Activated CD8-positive, alpha-beta memory T cell treated with anti-CD3 and anti-CD28 coated beads, Interleukin-2, amount 50 U/mL, for 1 hour (primary cell): ENCODE measurements around the gene SMG1.

Experiments used
- DNase-seq: peaks from one replicate; pipeline ENCODE4 v3.0.0-alpha.2; 2020; ENCODE audit errors: extremely low read depth

Gene SMG1

DNA sequence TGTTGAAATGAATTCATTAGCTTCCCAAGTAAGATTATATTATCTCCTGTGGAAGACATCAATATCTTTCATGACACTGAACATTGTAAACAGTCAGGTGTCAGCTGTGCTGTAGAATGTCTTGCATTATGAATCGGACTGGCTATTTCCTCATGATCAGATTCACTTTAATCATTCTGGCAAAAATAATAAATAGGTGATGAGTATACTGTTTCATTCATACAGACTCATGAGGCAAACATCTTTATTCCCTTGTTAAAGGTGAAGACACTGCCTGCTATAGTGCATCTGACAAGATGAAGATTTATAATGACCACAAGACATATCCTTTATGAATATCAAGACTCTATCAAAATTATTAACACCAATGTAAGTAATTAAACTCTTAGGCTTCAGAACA lies 73.6 kb downstream of the SMG1 start:
- DNase-seq = no peak

DNA sequence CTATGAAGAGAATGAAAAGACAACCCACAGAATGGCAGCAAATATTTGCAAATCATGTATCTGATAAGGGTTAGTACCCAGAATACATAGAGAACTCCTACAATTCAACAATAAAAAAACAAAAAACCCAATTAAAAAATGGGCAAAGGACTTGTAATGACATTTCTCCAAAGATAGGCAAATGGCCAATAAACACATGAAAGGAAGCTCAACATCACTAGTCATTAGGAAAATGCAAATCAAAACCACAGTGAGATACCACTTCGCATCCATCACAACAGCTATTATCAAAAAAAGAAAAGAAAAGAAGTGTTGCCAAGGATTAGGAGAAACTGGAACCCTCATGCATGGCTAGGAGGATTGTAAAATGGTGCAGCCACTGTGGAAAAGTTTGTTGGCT lies 79.8 kb downstream of the SMG1 start:
- no peak for DNase-seq

DNA sequence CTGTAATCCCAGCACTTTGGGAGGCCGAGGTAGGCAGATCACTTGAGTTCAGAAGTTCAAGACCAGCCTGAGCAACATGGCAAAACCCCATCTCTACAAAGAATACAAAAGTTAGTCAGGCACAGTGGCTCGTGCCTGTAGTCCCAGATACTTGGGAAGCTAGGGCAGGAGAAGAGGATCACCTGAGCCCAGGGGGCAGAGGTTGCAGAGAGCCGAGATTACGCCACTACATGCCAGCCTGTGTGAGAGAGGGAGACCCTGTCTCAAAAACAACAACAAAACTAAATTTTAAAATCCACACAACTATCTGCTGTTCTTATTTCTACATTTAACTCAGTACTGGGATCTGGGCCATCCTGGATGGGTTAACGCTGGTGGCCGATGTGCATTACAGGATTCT lies 83.6 kb downstream of the SMG1 start:
- no peak for DNase-seq

DNA sequence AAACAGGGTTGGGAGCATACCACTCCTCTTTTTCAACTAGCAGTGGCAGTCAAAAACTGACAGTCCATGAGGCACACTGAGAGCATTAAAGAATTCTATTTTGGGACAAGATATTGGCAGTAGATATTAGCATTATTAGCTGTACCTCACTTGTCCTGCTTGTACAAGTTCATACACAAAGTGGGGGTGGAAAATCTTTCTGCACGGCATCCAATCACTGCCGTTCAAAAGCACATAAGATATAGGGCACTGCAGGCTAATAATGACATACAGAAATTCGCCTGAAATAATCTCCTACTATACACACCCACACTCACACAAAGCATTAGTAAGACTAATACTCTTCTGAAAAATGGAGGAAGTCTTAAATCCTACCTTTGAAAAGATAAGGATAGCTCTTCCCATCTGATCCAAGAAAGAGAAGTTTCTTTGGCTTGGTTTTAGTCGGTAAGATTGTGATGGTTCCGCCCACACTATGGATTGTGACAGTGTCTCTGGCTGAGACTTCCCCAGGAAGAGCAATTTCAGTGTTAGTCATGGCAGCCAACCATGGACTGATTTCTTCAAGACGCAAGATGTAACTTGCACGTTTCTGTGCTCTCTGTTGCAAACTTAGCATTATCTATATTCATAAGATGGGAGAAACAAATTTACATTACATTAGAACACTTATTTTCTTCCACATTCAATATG lies 84.2 kb downstream of the SMG1 start:
- DNase-seq = no peak

DNA sequence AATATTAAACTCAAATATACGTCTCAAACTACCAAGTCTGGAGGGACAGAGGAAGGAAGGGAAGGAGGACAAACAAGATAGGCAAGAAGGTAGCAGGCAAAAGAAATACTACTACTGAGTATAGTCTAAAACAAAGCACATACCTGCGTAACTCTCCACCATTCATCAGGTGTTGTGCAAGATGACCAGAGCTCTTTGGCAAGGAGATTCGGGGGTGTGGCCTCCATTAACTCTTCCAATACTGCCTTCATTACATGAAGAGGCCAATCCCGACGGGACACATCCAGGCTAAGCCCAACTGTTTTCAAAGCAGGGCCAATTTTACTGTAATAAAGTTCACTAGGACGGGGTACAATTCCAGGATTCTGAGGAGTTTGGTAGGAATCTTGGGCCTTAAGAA lies 86.7 kb downstream of the SMG1 start:
- no peak for DNase-seq

DNA sequence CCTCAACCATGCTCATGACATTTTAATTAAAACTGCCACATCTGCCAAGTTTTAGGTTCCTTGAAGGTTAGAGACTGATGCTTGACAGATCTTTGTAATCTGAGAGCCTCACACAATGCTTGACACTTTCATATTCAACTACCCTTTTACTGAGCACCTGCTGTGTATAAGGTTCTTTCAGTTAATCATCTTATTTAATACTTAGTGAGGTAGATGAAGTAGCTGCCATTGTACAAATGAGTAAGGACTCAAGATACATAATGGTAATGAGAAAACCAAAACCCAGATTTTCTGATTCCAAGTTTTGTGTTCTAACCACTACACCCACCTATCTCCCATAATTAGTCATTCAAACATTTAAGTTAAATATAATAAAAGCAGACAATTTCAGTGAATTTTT lies 89.5 kb downstream of the SMG1 start:
- DNase-seq = no peak

DNA sequence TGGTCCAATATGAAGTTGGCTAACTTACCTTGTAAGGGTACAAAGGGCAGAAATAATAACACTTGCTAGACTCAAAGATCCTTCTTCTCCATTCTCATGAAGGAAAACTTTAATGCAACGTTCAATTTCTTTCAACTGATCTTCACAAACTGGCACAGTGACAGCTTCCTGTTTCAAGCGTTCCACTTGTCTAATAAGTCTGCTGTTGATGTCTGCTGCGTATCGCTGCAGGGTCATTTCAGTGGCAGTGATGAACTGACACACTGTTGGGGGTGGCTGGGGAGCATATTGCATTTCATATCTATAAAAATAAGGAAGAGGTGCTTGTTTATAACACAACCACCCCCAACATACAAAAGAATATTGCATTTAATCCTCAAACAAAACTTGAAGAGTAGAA lies 91.3 kb downstream of the SMG1 start:
- no peak for DNase-seq

DNA sequence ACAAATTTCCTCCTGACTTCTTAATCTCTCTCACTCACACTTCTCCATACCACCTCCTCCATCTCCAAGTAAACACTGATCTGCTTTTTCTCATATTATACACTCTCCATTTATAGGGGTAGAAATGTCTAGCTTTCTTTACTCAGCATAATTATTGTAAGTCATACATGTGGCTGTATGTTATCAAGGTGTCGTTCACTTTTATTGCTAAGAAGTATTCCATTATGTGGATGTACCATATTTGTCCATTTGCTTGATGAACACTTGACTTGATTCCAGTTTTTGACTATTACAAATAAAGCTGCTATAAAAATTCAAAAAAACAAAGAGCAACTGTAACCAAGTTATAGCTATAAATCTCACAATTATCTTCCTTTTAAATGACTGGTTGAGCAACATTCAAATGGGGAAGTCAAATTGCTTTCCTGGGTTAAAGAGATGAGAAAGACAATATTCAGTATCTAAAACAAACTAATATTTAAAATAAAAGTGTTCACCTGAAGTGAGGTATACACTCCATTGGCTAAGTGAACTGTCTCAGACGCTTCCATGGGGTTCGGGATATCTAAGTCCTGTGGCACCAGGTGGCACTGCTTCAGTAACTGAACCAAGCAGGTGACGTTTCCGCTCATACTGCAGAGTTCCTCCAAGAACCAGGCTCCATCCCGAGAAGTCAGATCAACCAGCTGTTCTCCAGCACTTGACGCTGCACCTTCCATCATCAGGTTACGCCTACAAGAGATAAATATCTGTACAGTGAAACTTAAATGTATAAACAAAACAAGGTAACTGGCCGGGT lies 92.3 kb downstream of the SMG1 start:
- no peak for DNase-seq

DNA sequence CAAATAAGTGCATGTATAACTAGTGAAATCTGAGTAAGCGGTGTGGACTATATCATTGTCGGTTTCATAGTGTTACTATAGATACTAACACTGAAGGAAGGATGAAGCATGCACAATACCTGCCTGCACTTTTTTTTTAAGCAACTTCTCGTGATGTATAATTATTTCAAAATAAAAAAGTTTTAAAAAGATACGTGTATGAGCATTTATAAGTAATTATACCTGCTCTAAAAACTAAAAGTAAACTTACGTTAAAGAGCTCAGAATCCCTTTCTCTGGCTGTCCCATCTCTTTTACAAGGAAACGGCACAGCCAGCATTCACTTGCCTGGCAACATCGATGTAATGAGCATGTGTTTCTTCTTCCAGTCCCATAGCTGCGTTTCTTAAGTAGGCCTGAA lies 93.6 kb downstream of the SMG1 start:
- no peak for DNase-seq

DNA sequence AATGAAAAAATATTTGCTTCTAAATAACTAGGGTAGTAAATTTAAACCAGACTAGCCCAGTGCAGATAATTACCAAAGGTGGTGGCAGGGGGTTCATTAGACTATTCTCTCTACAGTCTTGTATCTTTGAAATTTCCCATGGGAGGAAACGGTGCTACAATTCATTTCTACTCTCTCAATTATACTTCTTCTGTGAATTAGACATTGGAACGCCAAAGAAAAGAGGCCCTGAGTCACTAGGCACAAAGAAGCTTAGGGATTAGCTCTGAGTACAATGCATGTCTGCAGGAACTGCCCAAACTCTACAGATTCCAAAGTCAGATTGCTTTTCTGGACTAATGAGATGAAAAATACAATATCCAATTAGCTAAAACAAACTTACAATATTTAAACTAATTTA lies 94.2 kb downstream of the SMG1 start:
- DNase-seq = no peak

DNA sequence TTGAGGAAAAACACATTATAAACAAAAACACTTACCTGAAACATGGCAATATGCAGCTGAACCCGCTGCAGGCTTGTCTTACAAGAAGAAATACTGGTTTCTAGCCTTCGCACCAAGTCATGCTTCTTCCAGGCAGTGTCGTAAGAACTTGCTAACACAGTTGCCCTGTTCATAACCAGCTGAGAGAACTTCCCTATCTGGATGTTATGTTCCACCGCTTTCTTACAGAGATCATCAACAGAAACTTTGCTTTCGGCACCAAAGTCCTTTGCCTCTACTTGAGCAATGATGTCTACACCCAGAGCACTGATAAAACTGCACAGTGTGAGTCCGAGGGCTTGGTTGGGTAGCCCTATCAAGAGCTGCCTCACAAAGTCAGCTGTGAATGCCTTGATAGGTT lies 97.0 kb downstream of the SMG1 start:
- DNase-seq = no peak

DNA sequence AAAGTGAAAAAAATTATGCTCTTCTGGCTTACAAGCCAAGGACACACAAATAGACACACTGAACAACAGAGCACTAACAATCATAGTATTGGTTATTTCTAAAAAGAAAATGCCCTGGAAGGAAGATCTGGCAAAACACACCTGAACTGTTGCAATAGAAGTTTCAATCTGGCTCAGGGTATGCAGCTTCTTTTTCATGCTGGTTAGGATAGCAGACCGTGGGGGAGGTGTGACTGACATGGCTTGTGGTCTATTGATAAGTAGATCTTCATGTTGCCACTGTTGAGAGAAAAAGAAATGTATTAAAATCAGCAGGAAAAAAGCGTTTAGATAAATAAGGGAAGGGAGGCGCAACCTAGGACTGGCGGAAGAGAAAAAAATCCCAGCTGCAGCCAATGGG lies 98.3 kb downstream of the SMG1 start:
- no peak for DNase-seq

DNA sequence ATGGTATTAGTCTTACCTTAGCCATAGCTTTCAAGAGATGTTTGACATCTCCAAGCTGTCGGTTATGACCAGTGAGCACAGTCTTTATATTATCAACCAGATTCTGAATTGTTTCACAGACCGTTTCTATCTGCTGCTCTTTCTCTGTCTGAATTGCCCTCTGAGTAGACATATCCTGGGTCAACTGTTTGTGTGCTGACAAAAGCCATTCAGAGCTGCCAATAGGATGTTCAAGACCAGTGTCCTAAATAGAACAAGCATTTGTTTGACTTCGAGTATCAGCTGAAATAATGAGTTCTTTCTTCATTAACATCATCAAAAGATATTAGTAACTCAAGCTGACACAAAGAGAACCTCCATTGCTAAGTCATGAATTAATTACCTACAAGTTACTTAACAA lies 109.9 kb downstream of the SMG1 start:
- DNase-seq = no peak

DNA sequence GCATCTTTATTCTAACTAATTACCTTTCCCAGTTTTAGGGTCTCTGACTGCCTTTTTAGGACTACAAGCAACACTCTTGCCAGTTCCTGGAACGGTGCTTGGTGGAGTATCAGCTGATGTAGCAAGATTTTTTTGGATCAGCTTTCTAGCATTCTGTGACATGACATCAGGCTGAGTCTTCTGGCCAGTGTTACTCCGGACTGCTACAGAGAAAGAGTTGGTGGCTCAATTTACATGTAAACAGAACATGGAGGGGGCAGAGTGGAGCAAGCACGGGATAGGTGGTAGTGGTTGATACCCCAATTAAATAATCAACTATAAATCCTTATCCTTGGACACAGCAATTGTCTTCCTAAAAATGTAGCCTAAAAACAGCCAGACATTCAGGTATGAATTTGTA lies 114.3 kb downstream of the SMG1 start:
- no peak for DNase-seq

DNA sequence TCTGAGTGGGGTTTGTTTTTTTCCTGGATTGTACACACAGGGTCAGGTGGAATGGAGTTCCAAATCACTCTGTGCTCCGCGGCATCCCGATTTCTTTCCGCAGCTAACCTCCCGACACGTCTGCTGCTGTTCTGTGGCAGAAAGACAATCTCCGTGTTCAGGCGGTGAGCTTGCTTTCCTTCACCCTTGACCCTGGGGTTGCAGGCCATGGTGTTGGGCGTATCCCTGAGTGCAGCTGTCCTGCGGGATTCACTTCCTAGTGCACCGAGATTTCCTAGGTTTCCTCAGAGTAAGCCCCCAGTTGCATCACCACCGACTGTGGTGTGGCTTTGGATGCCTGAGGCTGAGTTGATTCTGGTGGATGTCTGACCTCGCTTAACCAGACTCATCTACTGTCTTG lies 117.0 kb downstream of the SMG1 start:
- no peak for DNase-seq

DNA sequence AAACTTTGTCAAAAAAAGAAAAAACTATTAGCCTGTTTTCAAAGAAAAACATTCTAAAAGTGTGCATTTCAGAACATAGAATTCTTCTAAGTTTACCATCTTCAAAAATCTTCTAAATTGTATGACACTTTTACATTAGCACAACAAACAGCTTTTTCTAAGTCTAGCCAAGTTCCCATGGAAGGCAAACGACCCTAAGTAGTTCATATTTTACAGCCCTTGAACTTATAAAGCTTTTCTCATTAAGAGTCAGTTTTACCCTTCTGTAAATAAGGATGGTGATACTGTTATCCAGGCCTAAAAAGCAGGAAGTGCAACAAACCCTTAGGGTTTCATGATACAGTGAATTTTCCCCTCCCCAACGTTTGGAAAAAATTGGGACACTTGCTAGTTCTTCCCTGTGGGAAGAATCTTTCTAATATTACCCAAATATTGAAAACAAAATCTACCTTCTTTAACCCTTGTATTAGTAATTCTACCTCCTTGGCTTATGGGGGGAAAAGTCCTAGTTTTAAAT lies 120.9 kb downstream of the SMG1 start:
- no peak for DNase-seq

DNA sequence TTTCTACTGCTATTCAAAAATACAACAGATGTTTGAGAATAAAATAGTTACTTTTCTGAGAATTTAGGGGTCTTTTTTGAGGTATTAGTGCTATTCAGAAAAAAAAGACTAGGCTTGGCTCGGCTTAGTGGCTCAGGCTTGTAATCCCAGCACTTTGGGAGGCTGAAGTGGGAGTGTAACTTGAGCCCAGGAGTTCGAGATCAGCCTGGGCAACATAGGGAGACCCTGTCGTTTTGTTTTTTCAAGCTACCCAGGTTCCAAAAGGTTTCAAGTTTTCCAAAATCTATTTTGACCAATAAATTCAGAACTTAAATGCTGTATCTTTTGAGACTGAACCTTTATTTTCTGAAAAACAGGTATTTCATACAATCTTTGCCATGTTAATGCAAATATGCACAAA lies 121.7 kb downstream of the SMG1 start:
- no peak for DNase-seq

DNA sequence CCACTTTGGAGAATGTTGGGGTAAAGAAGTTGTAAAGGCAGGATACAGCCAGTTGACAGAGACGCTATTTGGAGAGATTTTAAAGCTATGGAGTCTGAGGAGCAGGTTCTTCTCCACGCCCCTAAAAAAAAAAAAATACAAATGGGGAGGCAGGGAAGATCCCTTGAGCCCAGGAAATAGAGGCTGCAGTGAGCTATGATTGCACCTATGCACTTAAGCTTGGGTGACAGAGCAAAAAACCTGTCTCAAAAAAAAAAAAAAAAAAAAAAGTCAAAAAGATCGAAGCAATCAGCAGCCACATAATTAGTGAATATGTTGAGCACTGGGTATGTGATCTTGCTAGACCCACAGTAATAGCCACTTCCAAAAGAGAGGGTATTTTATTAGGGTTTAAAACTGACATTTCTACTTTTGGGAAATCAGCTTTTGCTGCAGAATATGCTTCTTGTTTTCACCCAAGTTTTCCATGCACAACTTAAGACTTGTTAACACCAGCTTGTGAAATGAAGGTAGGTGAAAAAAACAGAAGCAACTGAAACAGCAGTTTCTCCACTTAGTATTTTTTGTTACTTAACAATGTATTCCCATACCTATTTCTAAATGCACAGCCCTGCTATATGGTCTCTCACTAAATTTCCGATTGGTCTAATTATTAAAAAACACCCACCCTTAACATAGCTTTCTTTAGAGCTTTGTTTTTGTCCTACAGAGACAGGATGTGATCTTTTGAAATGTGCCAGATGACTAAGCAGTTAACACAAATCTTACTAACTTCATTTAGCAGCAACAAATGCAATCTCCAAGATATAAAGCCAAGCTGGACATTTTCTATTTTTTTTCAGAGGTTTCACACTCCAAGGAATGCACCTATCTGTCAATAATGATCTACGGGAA lies 122.4 kb downstream of the SMG1 start:
- DNase-seq = no peak

DNA sequence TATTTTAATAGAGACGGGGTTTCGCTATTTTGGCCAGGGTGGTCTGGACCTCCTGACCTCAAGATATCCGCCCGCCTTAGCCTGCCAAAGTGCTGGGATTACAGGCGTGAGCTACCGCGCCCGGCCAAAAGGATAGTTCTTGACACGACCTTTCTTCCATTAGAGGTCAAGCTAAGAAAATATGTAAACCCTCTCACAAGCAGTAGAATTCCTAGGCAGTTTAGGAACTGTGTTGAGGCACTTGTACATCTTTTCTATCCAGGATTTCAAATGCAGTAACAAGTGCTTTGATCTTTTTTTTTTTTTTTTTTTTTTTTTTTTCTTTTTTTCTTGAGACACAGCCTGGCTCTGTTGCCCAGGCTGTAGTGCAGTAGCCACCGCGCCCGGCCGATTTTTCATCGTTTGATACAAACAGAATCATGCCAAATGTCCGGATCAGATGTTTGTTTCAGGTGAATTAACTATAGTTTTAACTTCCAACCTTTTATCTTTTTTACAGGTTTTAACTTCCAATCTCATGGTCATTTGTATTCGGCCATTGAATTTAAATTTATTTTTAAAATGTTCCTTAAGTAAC lies 123.4 kb downstream of the SMG1 start:
- no peak for DNase-seq

DNA sequence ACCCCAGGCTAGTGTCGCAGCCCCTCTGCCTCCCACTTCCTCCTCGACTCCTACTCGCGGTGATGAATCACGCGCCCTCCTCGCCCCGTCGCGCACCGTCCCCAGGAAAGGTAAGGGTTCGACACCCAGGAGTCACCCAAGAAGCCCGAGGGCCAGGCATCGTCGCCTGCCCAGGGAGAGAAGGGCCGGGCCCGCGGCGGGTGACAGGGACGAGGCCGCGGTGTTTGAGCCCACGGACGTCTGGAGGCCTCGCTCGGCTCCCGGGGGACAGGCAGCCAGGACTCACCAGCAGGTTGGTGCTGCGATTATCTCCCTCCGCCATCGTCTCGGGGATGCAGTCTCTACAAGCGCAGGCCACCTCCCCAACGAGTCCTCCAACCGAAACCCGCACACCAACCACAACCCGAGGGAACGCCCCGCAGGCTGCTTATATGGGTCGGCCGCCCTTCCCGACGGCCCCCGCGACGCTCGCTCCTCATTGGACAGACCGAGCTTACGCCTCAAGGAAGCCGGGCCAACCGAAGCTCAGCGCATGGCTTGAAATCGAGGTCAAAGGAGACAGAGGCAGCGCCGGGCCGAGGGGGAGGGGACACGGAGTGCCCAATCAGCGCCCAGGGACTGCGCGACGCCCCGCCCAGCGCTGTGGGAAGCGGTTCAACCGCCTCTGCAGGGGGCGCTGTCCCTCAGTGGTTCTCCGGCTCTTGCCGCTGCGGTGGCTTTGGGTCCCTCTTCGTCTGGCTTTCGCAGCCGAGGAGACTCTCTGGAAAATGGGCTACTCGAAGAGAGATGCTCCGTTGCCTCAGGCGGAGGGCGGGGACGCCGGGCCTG lies 124.8 kb downstream of the SMG1 start, which contains the start of gene ARL6IP1:
ARL6IP1 (minus strand) TSS at position 405 of the 828 bp plus-strand sequence; CDS start at position 322, 83 bp downstream.
- DNase-seq = peak; percentile 99

DNA sequence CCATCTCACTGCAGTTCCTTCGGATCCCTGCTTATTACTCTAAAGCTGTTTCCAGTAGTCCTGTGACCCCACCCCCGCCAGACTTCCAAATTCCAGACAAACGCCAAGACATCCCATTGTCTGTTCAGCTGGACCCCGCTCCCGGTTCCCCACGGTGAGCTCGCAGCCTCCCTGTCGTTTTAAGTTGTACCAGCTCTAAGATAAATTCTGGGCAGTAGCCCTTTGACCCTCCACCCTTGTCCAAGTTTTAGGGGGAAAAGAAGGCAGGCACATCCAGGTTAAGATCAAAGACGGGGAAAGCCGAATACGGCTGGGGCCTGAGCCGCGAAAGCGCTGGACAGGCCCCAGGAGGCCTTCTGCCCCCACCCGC lies 125.4 kb downstream of the SMG1 start:
- no peak for DNase-seq
